ENCODE results near the gene IGFBP4. TPM values are rescaled to one million over a fixed set of nuclear protein-coding genes. Genes with fewer than 3 reads are reported as not detected.

The IGFBP4 gene
- total and polyA plus RNA-seq, 4 experiments from 2014 or later = 3.3 to 6.1 (median 5.5) TPM

DNA sequence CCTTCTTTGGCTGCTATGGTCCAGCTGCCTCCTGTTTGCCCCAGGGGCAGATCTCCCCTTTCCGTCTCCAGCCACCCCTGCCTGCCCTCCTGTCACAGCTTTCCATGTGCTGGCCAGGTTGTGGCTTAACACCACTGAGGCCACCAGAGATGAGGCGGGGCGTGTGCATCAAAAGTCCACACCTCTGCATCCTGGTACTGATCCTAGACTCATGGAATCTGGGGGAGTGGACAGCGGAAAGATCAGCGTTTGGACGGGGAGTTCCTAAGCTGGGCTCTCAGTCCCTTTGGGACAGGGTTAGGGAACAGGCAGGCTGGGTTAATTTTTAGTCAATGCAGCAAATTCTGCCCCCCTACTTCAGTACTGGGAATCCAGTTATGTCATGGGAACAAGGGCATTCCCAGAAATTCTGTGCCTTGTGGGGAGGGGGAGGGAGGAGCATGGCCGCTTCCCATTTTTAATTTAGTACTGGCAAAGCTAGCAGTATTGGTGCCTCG is 3.9 kb downstream of the IGFBP4 start:
- no peaks in the 10 kb centered on the region for H3K36me3 ChIP-seq (ENCODE audit: insufficient read depth, low read length)
- no peak overlapping the region for H3K27ac Mint-ChIP-seq
- intact Hi-C loops (cut with micrococcal nuclease) = no loop called here
- peaks cover 21 to 50% (median 36%) of the 10 kb centered on the region in 4 donors for H3K4me1 Mint-ChIP-seq
- H3K27me3 ChIP-seq (ENCODE audit: insufficient read depth, low read length) = no peaks in the 10 kb centered on the region
- H3K27me3 Mint-ChIP-seq = peaks cover 2 to 6% of the 10 kb centered on the region in 2 donors
- H3K27ac ChIP-seq (ENCODE audit: low read depth, low read length) = no peak overlapping the region
- CTCF ChIA-PET (ENCODE audit: partially characterized antibody) = interaction anchor here (0.5 to 16.7 kb wide), 12 partner anchors 10 to 172 kb away, joined by 3 to 192 read pairs (median 4); partner anchors contain the start of genes RARA and TOP2A
- no peaks in the 10 kb centered on the region for H3K9me3 ChIP-seq (ENCODE audit: control insufficient read depth in 1 of 2, low read length in 2 of 2)
- H3K9me3 Mint-ChIP-seq = peaks cover 0 to 6% (median 0%) of the 10 kb centered on the region in 8 donors
- peaks cover 0 to 6% of the 10 kb centered on the region in 2 donors for H3K36me3 Mint-ChIP-seq
- no peak for DNase-seq
- H3K4me3 Mint-ChIP-seq = peak overlapping the region in 1 of 8 donors; percentile 31
- H3K4me3 ChIP-seq (ENCODE audit: low read length in 2 of 2) = no peak overlapping the region
- H3K4me1 ChIP-seq (ENCODE audit: insufficient read depth, low read length) = peaks cover 54% of the 10 kb centered on the region
- POLR2A ChIA-PET (ENCODE audit: partially characterized antibody) = interaction anchor here (0.9 to 1.4 kb wide), 5 partner anchors 32 to 94 kb away, joined by 3 to 5 read pairs (median 4); no protein-coding TSS in a partner anchor

- Mint-ChIP-seq H3K4me3 (peak overlapping the region in 5 of 8 donors; percentile 7 to 37 (median 16)), H3K36me3 (peaks cover 0 to 6% of the 10 kb centered on the region in 2 donors)
- intact Hi-C loops (cut with micrococcal nuclease) = no loop called here
Measured at GRCh38 chr17:40447806-40448205, 4.6 kb downstream of the IGFBP4 start.

GRCh38 chr17:40448213-40448638 is 5.0 kb downstream of the IGFBP4 start:
- no peak for DNase-seq
- Mint-ChIP-seq H3K36me3 (peaks cover 0 to 6% of the 10 kb centered on the region in 2 donors), H3K4me1 (peaks cover 21 to 43% (median 34%) of the 10 kb centered on the region in 4 donors), H3K4me3 (peak overlapping the region in 4 of 8 donors; percentile 13 to 31 (median 19)), H3K27ac (peak overlapping the region in 4 of 7 donors; percentile 8 to 38 (median 14)), H3K9me3 (peaks cover 0 to 6% (median 0%) of the 10 kb centered on the region in 8 donors), H3K27me3 (peaks cover 2 to 6% of the 10 kb centered on the region in 2 donors)
- Histone ChIP-seq H3K4me1 (ENCODE audit: insufficient read depth, low read length) (peaks cover 48% of the 10 kb centered on the region), H3K27me3 (ENCODE audit: insufficient read depth, low read length) (no peaks in the 10 kb centered on the region), H3K27ac (ENCODE audit: low read depth, low read length) (no peak overlapping the region), H3K4me3 (ENCODE audit: low read length in 2 of 2) (no peak overlapping the region), H3K36me3 (ENCODE audit: insufficient read depth, low read length) (no peaks in the 10 kb centered on the region), H3K9me3 (ENCODE audit: control insufficient read depth in 1 of 2, low read length in 2 of 2) (no peaks in the 10 kb centered on the region)
- CTCF ChIA-PET (ENCODE audit: partially characterized antibody) = interaction anchor here (1.0 to 16.7 kb wide), 13 partner anchors 9 to 145 kb away, joined by 3 to 192 read pairs (median 4); partner anchors contain the start of genes RARA and TOP2A
- POLR2A ChIA-PET (ENCODE audit: partially characterized antibody) = interaction anchor here (0.8 to 2.4 kb wide), 5 partner anchors 22 to 106 kb away, joined by 3 to 12 read pairs (median 4); no protein-coding TSS in a partner anchor
- intact Hi-C loops (cut with micrococcal nuclease) = no loop called here

More at GRCh38 chr17:40447806-40448205, 4.6 kb downstream of the IGFBP4 start:
- no peaks in the 10 kb centered on the region for H3K36me3 ChIP-seq (ENCODE audit: insufficient read depth, low read length)
- Mint-ChIP-seq H3K9me3 (peaks cover 0 to 6% (median 0%) of the 10 kb centered on the region in 8 donors), H3K27me3 (peaks cover 2 to 6% of the 10 kb centered on the region in 2 donors), H3K27ac (peak overlapping the region in 2 of 7 donors; percentile 8 to 38), H3K4me1 (peaks cover 21 to 44% (median 34%) of the 10 kb centered on the region in 4 donors)
- no peak overlapping the region for H3K27ac ChIP-seq (ENCODE audit: low read depth, low read length)
- H3K4me3 ChIP-seq (ENCODE audit: low read length in 2 of 2) = no peak overlapping the region
- CTCF ChIA-PET (ENCODE audit: partially characterized antibody) = interaction anchor here (0.5 to 16.7 kb wide), 13 partner anchors 10 to 172 kb away, joined by 3 to 192 read pairs (median 4); partner anchors contain the start of genes RARA and TOP2A
- no peaks in the 10 kb centered on the region for H3K27me3 ChIP-seq (ENCODE audit: insufficient read depth, low read length)
- POLR2A ChIA-PET (ENCODE audit: partially characterized antibody) = interaction anchor here (1.0 to 2.4 kb wide), 4 partner anchors 33 to 85 kb away, joined by 3 to 12 read pairs (median 5); no protein-coding TSS in a partner anchor
- H3K9me3 ChIP-seq (ENCODE audit: control insufficient read depth in 1 of 2, low read length in 2 of 2) = no peaks in the 10 kb centered on the region
- no peak for DNase-seq
- peaks cover 51% of the 10 kb centered on the region for H3K4me1 ChIP-seq (ENCODE audit: insufficient read depth, low read length)

DNA sequence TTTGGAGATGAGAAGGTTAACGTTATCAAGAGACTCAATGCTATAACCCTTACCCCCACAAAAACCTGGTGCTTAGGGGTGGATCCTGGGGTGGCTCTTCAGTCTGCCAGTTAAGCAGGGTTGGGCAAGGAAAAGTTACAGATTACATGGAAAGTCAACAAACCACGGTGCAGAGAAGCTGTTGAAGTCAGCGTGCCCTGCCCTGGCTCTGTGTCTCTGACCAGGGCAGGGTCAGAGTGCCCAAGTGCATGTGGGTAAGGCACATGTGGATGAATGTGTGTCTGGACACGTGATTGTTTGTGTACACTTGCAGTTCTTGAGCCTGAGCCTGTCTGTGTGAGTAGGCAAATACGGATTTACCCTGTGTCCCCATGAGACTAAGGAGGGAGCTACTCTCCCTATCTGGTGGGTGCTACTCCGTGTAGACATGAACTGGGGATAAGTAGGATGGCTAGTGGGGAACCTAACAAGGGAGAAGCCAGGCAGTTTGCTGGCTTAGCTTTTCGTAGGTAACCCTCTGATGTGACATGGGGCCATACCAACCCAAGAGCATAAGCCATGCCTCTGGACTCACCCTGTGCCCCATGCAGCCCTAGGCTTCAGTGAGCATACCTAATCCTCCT is 5.5 kb downstream of the IGFBP4 start:
- CTCF ChIA-PET (ENCODE audit: partially characterized antibody) = interaction anchor here (1.0 to 16.7 kb wide), 12 partner anchors 9 to 146 kb away, joined by 3 to 192 read pairs (median 4); partner anchors contain the start of gene TOP2A
- no peaks in the 10 kb centered on the region for H3K36me3 ChIP-seq (ENCODE audit: insufficient read depth, low read length)
- intact Hi-C loops (cut with micrococcal nuclease) = no loop called here
- no peaks in the 10 kb centered on the region for H3K9me3 ChIP-seq (ENCODE audit: control insufficient read depth in 1 of 2, low read length in 2 of 2)
- peaks cover 21 to 43% (median 34%) of the 10 kb centered on the region in 4 donors for H3K4me1 Mint-ChIP-seq
- peak overlapping the region in 1 of 8 donors; percentile 22 for H3K4me3 Mint-ChIP-seq
- no peak overlapping the region for H3K4me3 ChIP-seq (ENCODE audit: low read length in 2 of 2)
- peak overlapping the region in 2 of 7 donors; percentile 75 to 79 for H3K27ac Mint-ChIP-seq
- POLR2A ChIA-PET (ENCODE audit: partially characterized antibody) = interaction anchor here (0.8 to 2.4 kb wide), 4 partner anchors 22 to 105 kb away, joined by 4 to 12 read pairs (median 6); no protein-coding TSS in a partner anchor
- peaks cover 0 to 6% of the 10 kb centered on the region in 2 donors for H3K36me3 Mint-ChIP-seq
- H3K4me1 ChIP-seq (ENCODE audit: insufficient read depth, low read length) = peaks cover 48% of the 10 kb centered on the region
- H3K27ac ChIP-seq (ENCODE audit: low read depth, low read length) = no peak overlapping the region
- H3K27me3 Mint-ChIP-seq = peaks cover 2 to 6% of the 10 kb centered on the region in 2 donors
- no peak for DNase-seq
- peaks cover 0 to 6% (median 0%) of the 10 kb centered on the region in 8 donors for H3K9me3 Mint-ChIP-seq
- no peaks in the 10 kb centered on the region for H3K27me3 ChIP-seq (ENCODE audit: insufficient read depth, low read length)

- Histone ChIP-seq H3K27me3 (ENCODE audit: insufficient read depth, low read length) (no peaks in the 10 kb centered on the region), H3K27ac (ENCODE audit: low read depth, low read length) (no peak overlapping the region), H3K9me3 (ENCODE audit: control insufficient read depth in 1 of 2, low read length in 2 of 2) (no peaks in the 10 kb centered on the region), H3K36me3 (ENCODE audit: insufficient read depth, low read length) (no peaks in the 10 kb centered on the region), H3K4me1 (ENCODE audit: insufficient read depth, low read length) (peaks cover 35% of the 10 kb centered on the region), H3K4me3 (ENCODE audit: low read length in 2 of 2) (no peak overlapping the region)
- no peak overlapping the region for H3K4me3 Mint-ChIP-seq
- intact Hi-C loops (cut with micrococcal nuclease) = no loop called here
- ChIA-PET POLR2A (ENCODE audit: partially characterized antibody) (interaction anchor here (1.1 to 2.4 kb wide), 2 partner anchors 31 to 83 kb away, joined by 3 to 7 read pairs; no protein-coding TSS in a partner anchor), CTCF (ENCODE audit: partially characterized antibody) (interaction anchor here (1.0 to 16.7 kb wide), 14 partner anchors 13 to 165 kb away, joined by 3 to 192 read pairs (median 4); partner anchors contain the start of gene TOP2A)
- H3K4me1 Mint-ChIP-seq = peaks cover 12 to 30% (median 21%) of the 10 kb centered on the region in 4 donors
- H3K27me3 Mint-ChIP-seq = no peaks in the 10 kb centered on the region
- DNase-seq = peak in 2 of 5 donors; percentile 18 to 26
- no peak overlapping the region for H3K27ac Mint-ChIP-seq
- peaks cover 0 to under 1% of the 10 kb centered on the region in 2 donors for H3K36me3 Mint-ChIP-seq
- H3K9me3 Mint-ChIP-seq = no peaks in the 10 kb centered on the region
Measured at GRCh38 chr17:40450175-40450574, 6.9 kb downstream of the IGFBP4 start.

GRCh38 chr17:40451420-40451819 is 8.2 kb downstream of the IGFBP4 start:
- intact Hi-C loops (cut with micrococcal nuclease) = no loop called here
- ChIA-PET POLR2A (ENCODE audit: partially characterized antibody) (no interaction called here), CTCF (ENCODE audit: partially characterized antibody) (interaction anchor here (0.7 to 16.7 kb wide), 13 partner anchors 8 to 108 kb away, joined by 3 to 192 read pairs (median 3); partner anchors contain the start of gene IGFBP4)

More at GRCh38 chr17:40451420-40451819, 8.2 kb downstream of the IGFBP4 start:
- Mint-ChIP-seq H3K27ac (peak overlapping the region in 1 of 7 donors; percentile 19), H3K4me1 (peaks cover 9 to 23% (median 16%) of the 10 kb centered on the region in 4 donors), H3K4me3 (no peak overlapping the region), H3K27me3 (no peaks in the 10 kb centered on the region), H3K36me3 (peaks cover 0 to 3% of the 10 kb centered on the region in 2 donors), H3K9me3 (no peaks in the 10 kb centered on the region)
- Histone ChIP-seq H3K4me3 (ENCODE audit: low read length in 2 of 2) (no peak overlapping the region), H3K9me3 (ENCODE audit: control insufficient read depth in 1 of 2, low read length in 2 of 2) (no peaks in the 10 kb centered on the region), H3K27me3 (ENCODE audit: insufficient read depth, low read length) (no peaks in the 10 kb centered on the region), H3K4me1 (ENCODE audit: insufficient read depth, low read length) (peaks cover 25% of the 10 kb centered on the region), H3K27ac (ENCODE audit: low read depth, low read length) (no peak overlapping the region), H3K36me3 (ENCODE audit: insufficient read depth, low read length) (no peaks in the 10 kb centered on the region)
- DNase-seq = no peak
